ENCODE data around the gene TANGO6. TPM values are rescaled to one million over a fixed set of nuclear protein-coding genes. Genes with fewer than 3 reads are reported as not detected.

TANGO6 gene
- polyA plus RNA-seq, 1 donor (not counting 4 experiments of a cell fraction or from before 2014, with no cell fraction given), result 13.1 TPM

- Histone ChIP-seq H3K4me1 (ENCODE audit: control insufficient read depth, extremely low read depth, insufficient read depth, low read length) (peaks cover 29% of the 10 kb centered on the region), H3K9ac (ENCODE audit: control insufficient read depth, extremely low read depth, insufficient read depth, low read length) (no peak overlapping the region), H2AFZ (ENCODE audit: control insufficient read depth, low read length) (no peak overlapping the region), H3K36me3 (ENCODE audit: control insufficient read depth in 2 of 2, extremely low read depth in 1 of 2, insufficient read depth in 2 of 2, low read length in 2 of 2) (peaks cover 3 to 9% of the 10 kb centered on the region in 2 experiments), H3K9me1 (ENCODE audit: control insufficient read depth, extremely low read depth, insufficient read depth, low read length) (no peaks in the 10 kb centered on the region), H3K9me3 (ENCODE audit: control insufficient read depth, low read depth, low read length) (peaks cover 2% of the 10 kb centered on the region), H3K4me3 (ENCODE audit: control insufficient read depth in 2 of 3, extremely low read depth in 1 of 3, insufficient read depth in 2 of 3, low read depth in 1 of 3, low read length in 3 of 3) (no peak overlapping the region), H4K20me1 (ENCODE audit: control insufficient read depth, extremely low read depth, insufficient read depth, low read length) (no peaks in the 10 kb centered on the region), H3K27ac (ENCODE audit: control insufficient read depth, insufficient read depth, low read length) (no peak overlapping the region), H3K79me2 (ENCODE audit: control insufficient read depth, insufficient read depth, low read length) (no peaks in the 10 kb centered on the region), H3K4me2 (ENCODE audit: control insufficient read depth, extremely low read depth, insufficient read depth, low read depth, low read length) (no peak overlapping the region), H3K27me3 (ENCODE audit: control insufficient read depth, extremely low read depth, insufficient read depth, low read length) (no peaks in the 10 kb centered on the region)
- dilution Hi-C loops (cut with MboI; ENCODE audit: extremely low pct_ligation_motif_present, low sequenced_read_pairs), result no loop called here
- FAIRE-seq (no peak), DNase-seq (ENCODE audit: low read depth, low spot score) (no peak)
- TF ChIP-seq CTCF (optimal IDR thresholded peaks at IDR 0.05 in 1 of 3, IDR thresholded peaks at IDR 0.05 in 1 of 3, conservative IDR thresholded peaks at IDR 0.05 in 1 of 3; ENCODE audit: extremely low read depth in 1 of 3, insufficient read depth in 2 of 3, low read length in 3 of 3) (no peak), EZH2 (IDR thresholded peaks at IDR 0.05; ENCODE audit: low read length) (no peak)
These were observed 194.2 kb downstream of the TANGO6 start for GRCh38 chr16:69037373-69038160.

DNA sequence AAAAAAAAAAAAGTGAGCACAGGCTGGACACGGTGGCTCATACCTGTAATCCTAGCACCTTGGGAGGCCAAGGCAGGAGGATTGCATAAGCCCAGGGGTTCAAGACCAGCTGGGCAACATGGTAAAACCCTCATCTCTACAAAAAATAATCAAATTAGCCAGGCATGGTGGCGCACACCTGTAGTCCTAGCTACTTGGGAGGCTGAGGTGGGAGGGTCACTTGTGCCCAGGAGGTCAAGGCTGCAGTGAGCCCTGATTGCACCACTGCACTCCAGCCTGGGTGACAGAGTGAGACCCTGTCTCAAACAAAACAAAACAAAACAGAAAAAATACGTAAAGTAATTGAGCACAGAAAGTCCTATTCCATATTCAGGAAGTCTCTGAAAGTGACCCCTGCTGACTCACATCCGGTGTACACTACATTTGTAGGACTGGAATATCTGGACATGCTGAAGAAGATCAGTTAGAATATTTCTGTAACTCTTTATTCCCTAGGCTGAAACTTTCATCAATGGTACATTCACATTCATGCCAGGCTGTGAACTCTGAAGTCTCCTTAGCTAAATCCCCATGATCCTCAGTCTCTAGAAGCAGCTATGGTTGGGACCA, 196.1 kb downstream of the TANGO6 start:
- H2AFZ ChIP-seq (ENCODE audit: control insufficient read depth, low read length), result no peak overlapping the region
- peaks cover 29% of the 10 kb centered on the region for H3K4me1 ChIP-seq (ENCODE audit: control insufficient read depth, extremely low read depth, insufficient read depth, low read length)
- H3K79me2 ChIP-seq (ENCODE audit: control insufficient read depth, insufficient read depth, low read length), result no peaks in the 10 kb centered on the region
- H3K9ac ChIP-seq (ENCODE audit: control insufficient read depth, extremely low read depth, insufficient read depth, low read length), result no peak overlapping the region
- DNase-seq (ENCODE audit: low read depth, low spot score) (no peak), FAIRE-seq (no peak)
- H3K4me3 ChIP-seq (ENCODE audit: control insufficient read depth in 2 of 3, extremely low read depth in 1 of 3, insufficient read depth in 2 of 3, low read depth in 1 of 3, low read length in 3 of 3), result no peak overlapping the region
- H3K9me3 ChIP-seq (ENCODE audit: control insufficient read depth, low read depth, low read length), result peaks cover 2% of the 10 kb centered on the region
- no peaks in the 10 kb centered on the region for H3K27me3 ChIP-seq (ENCODE audit: control insufficient read depth, extremely low read depth, insufficient read depth, low read length)
- no peaks in the 10 kb centered on the region for H4K20me1 ChIP-seq (ENCODE audit: control insufficient read depth, extremely low read depth, insufficient read depth, low read length)
- TF ChIP-seq CTCF (optimal IDR thresholded peaks at IDR 0.05 in 1 of 3, IDR thresholded peaks at IDR 0.05 in 1 of 3, conservative IDR thresholded peaks at IDR 0.05 in 1 of 3; ENCODE audit: extremely low read depth in 1 of 3, insufficient read depth in 2 of 3, low read length in 3 of 3), result no peak
- no peak for TF ChIP-seq EZH2 (IDR thresholded peaks at IDR 0.05; ENCODE audit: low read length)
- no peak overlapping the region for H3K27ac ChIP-seq (ENCODE audit: control insufficient read depth, insufficient read depth, low read length)
- H3K36me3 ChIP-seq (ENCODE audit: control insufficient read depth in 2 of 2, extremely low read depth in 1 of 2, insufficient read depth in 2 of 2, low read length in 2 of 2), result peaks cover 1 to 3% of the 10 kb centered on the region in 2 experiments
- no peaks in the 10 kb centered on the region for H3K9me1 ChIP-seq (ENCODE audit: control insufficient read depth, extremely low read depth, insufficient read depth, low read length)
- H3K4me2 ChIP-seq (ENCODE audit: control insufficient read depth, extremely low read depth, insufficient read depth, low read depth, low read length), result no peak overlapping the region
- dilution Hi-C loops (cut with MboI; ENCODE audit: extremely low pct_ligation_motif_present, low sequenced_read_pairs), result no loop called here

All from keratinocyte (primary cell).